Measurements from ENCODE around the gene MRGPRX2.

The MRGPRX2 gene

GRCh38 chr11:19084661-19085315, 24.3 kb upstream of the MRGPRX2 start:
- H2BK12ac ChIP-seq (ENCODE audit: low read length), result no peak overlapping the region

GRCh38 chr11:19083166-19083565, 22.6 kb upstream of the MRGPRX2 start:
- Histone ChIP-seq H3K27me3 (ENCODE audit: control insufficient read depth in 3 of 3, insufficient read depth in 3 of 3, low read depth in 1 of 3, low read length in 3 of 3) (peaks cover 0 to 50% (median 2%) of the 10 kb centered on the region in 3 experiments), H2BK5ac (ENCODE audit: low read length) (no peak overlapping the region), H3K9ac (ENCODE audit: low read depth, low read length, poor library complexity) (no peak overlapping the region), H4K91ac (ENCODE audit: low read depth, low read length, poor library complexity) (no peak overlapping the region), H3K4me2 (ENCODE audit: insufficient read depth, low read length, poor library complexity, severe bottlenecking) (no peak overlapping the region), H3K9me3 (replicated peaks in 1 of 2; ENCODE audit: control insufficient read depth in 2 of 2, insufficient read depth in 1 of 2, low read depth in 1 of 2, low read length in 2 of 2) (no peaks in the 10 kb centered on the region), H3K23ac (ENCODE audit: low read depth, low read length, poor library complexity) (no peak overlapping the region), H2BK12ac (ENCODE audit: low read length) (no peak overlapping the region), H3K36me3 (replicated peaks in 1 of 2; ENCODE audit: control insufficient read depth in 2 of 2, insufficient read depth in 2 of 2, low read length in 2 of 2) (no peaks in the 10 kb centered on the region), H3K4ac (ENCODE audit: low read length) (no peak overlapping the region), H3K4me3 (ENCODE audit: low read length in 2 of 2) (no peak overlapping the region), H2AFZ (ENCODE audit: low read length) (no peak overlapping the region), H2AK5ac (ENCODE audit: low read depth, low read length) (peak overlapping the region; percentile 13), H2BK15ac (ENCODE audit: low read length) (no peak overlapping the region), H3K14ac (ENCODE audit: low read length) (no peak overlapping the region), H4K8ac (ENCODE audit: low read depth, low read length) (no peak overlapping the region), H3K18ac (ENCODE audit: low read length) (peak overlapping the region; percentile 46), H2BK120ac (ENCODE audit: low read depth, low read length) (no peak overlapping the region), H3K27ac (replicated peaks; ENCODE audit: low read length) (no peak overlapping the region), H3K79me1 (ENCODE audit: low read depth, low read length) (no peaks in the 10 kb centered on the region), H3K4me1 (ENCODE audit: control insufficient read depth in 2 of 2, insufficient read depth in 1 of 2, low read depth in 1 of 2, low read length in 2 of 2) (peaks cover 0 to 2% of the 10 kb centered on the region in 2 donors)
- WGBS, 2 donors (ENCODE audit: extremely low coverage in 2 of 2, insufficient read length in 2 of 2, insufficient replicate concordance in 1 of 2), result no CpG with 5 or more reads among the region's 1 CpG
- no peak for DNase-seq (ENCODE audit: low spot score)

More at GRCh38 chr11:19084661-19085315, 24.3 kb upstream of the MRGPRX2 start:
- no peak overlapping the region for H4K8ac ChIP-seq (ENCODE audit: low read depth, low read length)
- H3K27ac ChIP-seq (replicated peaks; ENCODE audit: low read length), result no peak overlapping the region
- H2AFZ ChIP-seq (ENCODE audit: low read length), result no peak overlapping the region
- no peak overlapping the region for H3K18ac ChIP-seq (ENCODE audit: low read length)
- no peak overlapping the region for H4K91ac ChIP-seq (ENCODE audit: low read depth, low read length, poor library complexity)
- H3K9ac ChIP-seq (ENCODE audit: low read depth, low read length, poor library complexity), result no peak overlapping the region
- DNase-seq (ENCODE audit: low spot score), result no peak
- H3K79me1 ChIP-seq (ENCODE audit: low read depth, low read length), result no peaks in the 10 kb centered on the region
- no peak overlapping the region for H2BK15ac ChIP-seq (ENCODE audit: low read length)
- H3K27me3 ChIP-seq (ENCODE audit: control insufficient read depth in 3 of 3, insufficient read depth in 3 of 3, low read depth in 1 of 3, low read length in 3 of 3), result peaks cover 0 to 36% (median 2%) of the 10 kb centered on the region in 3 experiments
- H3K36me3 ChIP-seq (replicated peaks in 1 of 2; ENCODE audit: control insufficient read depth in 2 of 2, insufficient read depth in 2 of 2, low read length in 2 of 2), result no peaks in the 10 kb centered on the region
- no peak overlapping the region for H2AK5ac ChIP-seq (ENCODE audit: low read depth, low read length)
- no peaks in the 10 kb centered on the region for H3K9me3 ChIP-seq (replicated peaks in 1 of 2; ENCODE audit: control insufficient read depth in 2 of 2, insufficient read depth in 1 of 2, low read depth in 1 of 2, low read length in 2 of 2)
- no CpG with 5 or more reads among the region's 5 CpGs for WGBS, 2 donors (ENCODE audit: extremely low coverage in 2 of 2, insufficient read length in 2 of 2, insufficient replicate concordance in 1 of 2)
- no peak overlapping the region for H2BK120ac ChIP-seq (ENCODE audit: low read depth, low read length)
- H3K4me3 ChIP-seq (ENCODE audit: low read length in 2 of 2), result no peak overlapping the region
- peaks cover 0 to 2% of the 10 kb centered on the region in 2 donors for H3K4me1 ChIP-seq (ENCODE audit: control insufficient read depth in 2 of 2, insufficient read depth in 1 of 2, low read depth in 1 of 2, low read length in 2 of 2)
- H2BK5ac ChIP-seq (ENCODE audit: low read length), result no peak overlapping the region
- H3K4me2 ChIP-seq (ENCODE audit: insufficient read depth, low read length, poor library complexity, severe bottlenecking), result no peak overlapping the region
- H3K14ac ChIP-seq (ENCODE audit: low read length), result no peak overlapping the region
- no peak overlapping the region for H3K23ac ChIP-seq (ENCODE audit: low read depth, low read length, poor library complexity)
- H3K4ac ChIP-seq (ENCODE audit: low read length), result no peak overlapping the region

- Histone ChIP-seq H3K79me1 (ENCODE audit: low read depth, low read length) (no peaks in the 10 kb centered on the region), H3K4me2 (ENCODE audit: insufficient read depth, low read length, poor library complexity, severe bottlenecking) (no peak overlapping the region), H3K27me3 (ENCODE audit: control insufficient read depth in 3 of 3, insufficient read depth in 3 of 3, low read depth in 1 of 3, low read length in 3 of 3) (peaks cover 0 to 70% (median 0%) of the 10 kb centered on the region in 3 experiments), H2BK15ac (ENCODE audit: low read length) (no peak overlapping the region), H3K18ac (ENCODE audit: low read length) (peak overlapping the region; percentile 66), H3K9me3 (replicated peaks in 1 of 2; ENCODE audit: control insufficient read depth in 2 of 2, insufficient read depth in 1 of 2, low read depth in 1 of 2, low read length in 2 of 2) (no peaks in the 10 kb centered on the region), H2AFZ (ENCODE audit: low read length) (no peak overlapping the region), H3K14ac (ENCODE audit: low read length) (no peak overlapping the region), H2BK5ac (ENCODE audit: low read length) (no peak overlapping the region), H3K27ac (replicated peaks; ENCODE audit: low read length) (no peak overlapping the region), H2AK5ac (ENCODE audit: low read depth, low read length) (no peak overlapping the region), H3K36me3 (replicated peaks in 1 of 2; ENCODE audit: control insufficient read depth in 2 of 2, insufficient read depth in 2 of 2, low read length in 2 of 2) (no peaks in the 10 kb centered on the region), H2BK120ac (ENCODE audit: low read depth, low read length) (no peak overlapping the region), H4K8ac (ENCODE audit: low read depth, low read length) (no peak overlapping the region), H3K23ac (ENCODE audit: low read depth, low read length, poor library complexity) (no peak overlapping the region), H2BK12ac (ENCODE audit: low read length) (no peak overlapping the region), H3K4ac (ENCODE audit: low read length) (no peak overlapping the region), H4K91ac (ENCODE audit: low read depth, low read length, poor library complexity) (peak overlapping the region; percentile 31), H3K4me3 (ENCODE audit: low read length in 2 of 2) (no peak overlapping the region), H3K9ac (ENCODE audit: low read depth, low read length, poor library complexity) (no peak overlapping the region), H3K4me1 (ENCODE audit: control insufficient read depth in 2 of 2, insufficient read depth in 1 of 2, low read depth in 1 of 2, low read length in 2 of 2) (peaks cover 0 to 2% of the 10 kb centered on the region in 2 donors)
- DNase-seq (ENCODE audit: low spot score), result no peak
- WGBS, 2 donors (ENCODE audit: extremely low coverage in 2 of 2, insufficient read length in 2 of 2, insufficient replicate concordance in 1 of 2), result no CpG with 5 or more reads among the region's 6 CpGs
These were observed 20.1 kb upstream of the MRGPRX2 start for GRCh38 chr11:19080579-19080993.

GRCh38 chr11:19079643-19080440, 19.3 kb upstream of the MRGPRX2 start:
- Histone ChIP-seq H3K23ac (ENCODE audit: low read depth, low read length, poor library complexity) (no peak overlapping the region), H2BK5ac (ENCODE audit: low read length) (no peak overlapping the region), H3K14ac (ENCODE audit: low read length) (no peak overlapping the region), H2BK12ac (ENCODE audit: low read length) (no peak overlapping the region), H3K9ac (ENCODE audit: low read depth, low read length, poor library complexity) (no peak overlapping the region), H3K4me3 (ENCODE audit: low read length in 2 of 2) (no peak overlapping the region), H3K27me3 (ENCODE audit: control insufficient read depth in 3 of 3, insufficient read depth in 3 of 3, low read depth in 1 of 3, low read length in 3 of 3) (peaks cover 0 to 72% (median 0%) of the 10 kb centered on the region in 3 experiments), H2BK120ac (ENCODE audit: low read depth, low read length) (no peak overlapping the region), H3K18ac (ENCODE audit: low read length) (no peak overlapping the region), H3K9me3 (replicated peaks in 1 of 2; ENCODE audit: control insufficient read depth in 2 of 2, insufficient read depth in 1 of 2, low read depth in 1 of 2, low read length in 2 of 2) (no peaks in the 10 kb centered on the region), H3K4me1 (ENCODE audit: control insufficient read depth in 2 of 2, insufficient read depth in 1 of 2, low read depth in 1 of 2, low read length in 2 of 2) (peaks cover 0 to 2% of the 10 kb centered on the region in 2 donors), H3K27ac (replicated peaks; ENCODE audit: low read length) (no peak overlapping the region), H3K4ac (ENCODE audit: low read length) (no peak overlapping the region), H2AFZ (ENCODE audit: low read length) (no peak overlapping the region), H3K4me2 (ENCODE audit: insufficient read depth, low read length, poor library complexity, severe bottlenecking) (no peak overlapping the region), H3K79me1 (ENCODE audit: low read depth, low read length) (no peaks in the 10 kb centered on the region), H4K91ac (ENCODE audit: low read depth, low read length, poor library complexity) (no peak overlapping the region), H2AK5ac (ENCODE audit: low read depth, low read length) (no peak overlapping the region), H2BK15ac (ENCODE audit: low read length) (no peak overlapping the region), H4K8ac (ENCODE audit: low read depth, low read length) (no peak overlapping the region), H3K36me3 (replicated peaks in 1 of 2; ENCODE audit: control insufficient read depth in 2 of 2, insufficient read depth in 2 of 2, low read length in 2 of 2) (no peaks in the 10 kb centered on the region)
- WGBS, 2 donors (ENCODE audit: extremely low coverage in 2 of 2, insufficient read length in 2 of 2, insufficient replicate concordance in 1 of 2), result no CpG with 5 or more reads among the region's 6 CpGs
- no peak for DNase-seq (ENCODE audit: low spot score)

Measured in neuronal stem cell (in vitro differentiated cells).